Kidney tubule cell (primary cell): ENCODE data around the gene XXYLT1.

Source experiments
- DNase-seq: peaks from one replicate; pipeline ENCODE4 v3.0.0-alpha.2; 2018; ENCODE audit warnings: low spot score

Gene XXYLT1

GRCh38 chr3:195168009-195168762 lies 102.8 kb downstream of the XXYLT1 start:
- no peak for DNase-seq

- DNase-seq = no peak
These were observed 105.2 kb downstream of the XXYLT1 start for GRCh38 chr3:195165790-195166189.

GRCh38 chr3:195165265-195165609 lies 105.7 kb downstream of the XXYLT1 start:
- no peak for DNase-seq

- no peak for DNase-seq
These were observed 106.2 kb downstream of the XXYLT1 start for GRCh38 chr3:195164573-195165264.

- DNase-seq = no peak
These were observed 107.0 kb downstream of the XXYLT1 start for GRCh38 chr3:195163719-195164572.

GRCh38 chr3:195162816-195163215 lies 108.1 kb downstream of the XXYLT1 start:
- DNase-seq = no peak

GRCh38 chr3:195162033-195162669 lies 108.8 kb downstream of the XXYLT1 start:
- no peak for DNase-seq

- DNase-seq = no peak
These were observed 110.0 kb downstream of the XXYLT1 start for GRCh38 chr3:195160908-195161434.

- DNase-seq = peak; percentile 14
These were observed 110.6 kb downstream of the XXYLT1 start for GRCh38 chr3:195160257-195160898.

GRCh38 chr3:195159814-195160165 lies 111.2 kb downstream of the XXYLT1 start:
- no peak for DNase-seq

GRCh38 chr3:195159117-195159813 lies 111.7 kb downstream of the XXYLT1 start:
- DNase-seq = no peak

- no peak for DNase-seq
These were observed 114.6 kb downstream of the XXYLT1 start for GRCh38 chr3:195156286-195156890.

GRCh38 chr3:195155570-195156241 lies 115.3 kb downstream of the XXYLT1 start:
- no peak for DNase-seq

GRCh38 chr3:195154793-195155535 lies 116.0 kb downstream of the XXYLT1 start:
- DNase-seq = peak; percentile 82

- DNase-seq = no peak
These were observed 116.7 kb downstream of the XXYLT1 start for GRCh38 chr3:195154111-195154791.

GRCh38 chr3:195153653-195154052 lies 117.3 kb downstream of the XXYLT1 start:
- no peak for DNase-seq

GRCh38 chr3:195153130-195153529 lies 117.8 kb downstream of the XXYLT1 start:
- DNase-seq = no peak

GRCh38 chr3:195151866-195152541 lies 119.0 kb downstream of the XXYLT1 start:
- peak; percentile 79 for DNase-seq
